WTC11 (cell line): ENCODE results near the gene CCBE1. TPM values are rescaled to one million over a fixed set of nuclear protein-coding genes. Genes with fewer than 3 reads are reported as not detected.

Experiments
- ATAC-seq: fragments of 200-7000 bp; cut with Tn5 transposase; 2 replicates; pipeline ENCODE4 v1.10.0; 2021; ENCODE audit warnings: mild to moderate bottlenecking, moderate library complexity
- CTCF ChIA-PET: fragments of 300-600 bp; sonication (Branson Sonifier 250); formaldehyde crosslinking; loops from one replicate; lab custom pipeline; 2021; ENCODE audit warnings: antibody characterized with exemption; lab: Charles Lee
- POLR2A ChIA-PET: fragments of 350-600 bp; sonication (Branson Sonifier 250); formaldehyde crosslinking; loops from one replicate; lab custom pipeline; 2021; ENCODE audit warnings: antibody characterized with exemption; lab: Charles Lee
- DNase-seq: peaks from one replicate; pipeline ENCODE4 v3.0.0; 2021; ENCODE audit warnings: low spot score
- H3K27ac Mint-ChIP-seq: 2 replicates; pipeline ENCODE4 v1.8.0; 2021; ENCODE audit warnings: mixed read lengths
- H3K27me3 Mint-ChIP-seq: 2 replicates; pipeline ENCODE4 v1.8.0; 2021; ENCODE audit warnings: low read depth, mild to moderate bottlenecking, moderate library complexity, mixed read lengths
- H3K36me3 Mint-ChIP-seq: 2 replicates; pipeline ENCODE4 v1.8.0; 2021; ENCODE audit warnings: mixed read lengths
- H3K4me1 Mint-ChIP-seq: 2 replicates; pipeline ENCODE4 v1.8.0; 2022; ENCODE audit warnings: mixed read lengths
- H3K4me3 Mint-ChIP-seq: 2 replicates; pipeline ENCODE4 v1.8.0; 2021; ENCODE audit warnings: mild to moderate bottlenecking, moderate library complexity, mixed read lengths
- H3K9me3 Mint-ChIP-seq: 2 replicates; pipeline ENCODE4 v1.8.0; 2021; ENCODE audit warnings: mixed read lengths
- ATF1 ChIP-seq: sonication (generic); formaldehyde crosslinking; IDR thresholded peaks from 2 replicates; pipeline ENCODE4 v1.8.1; 2023; ENCODE audit warnings: mild to moderate bottlenecking, moderate library complexity, missing genetic modification reagents
- ELF4 ChIP-seq: sonication (generic); formaldehyde crosslinking; IDR thresholded peaks from 2 replicates; pipeline ENCODE4 v1.8.1; 2022; ENCODE audit warnings: low read depth, mild to moderate bottlenecking, moderate library complexity, missing genetic modification reagents
- EMX1 ChIP-seq: fragments of 250-450 bp; sonication (Bioruptor Pico); IDR thresholded peaks from 2 replicates; pipeline ENCODE4 v1.8.0; 2021; ENCODE audit warnings: mild to moderate bottlenecking
- FOXJ3 ChIP-seq: sonication (generic); formaldehyde crosslinking; IDR thresholded peaks from 2 replicates; pipeline ENCODE4 v1.9.0; 2021; ENCODE audit warnings: missing genetic modification reagents, mild to moderate bottlenecking, borderline replicate concordance
- IRF2 ChIP-seq: sonication (generic); formaldehyde crosslinking; IDR thresholded peaks from 2 replicates; pipeline ENCODE4 v1.8.0; 2022; ENCODE audit warnings: low read depth, missing genetic modification reagents, borderline replicate concordance
- MXD4 ChIP-seq: fragments of 250-450 bp; sonication (Bioruptor Pico); IDR thresholded peaks from 2 replicates; pipeline ENCODE4 v1.8.0; 2021; ENCODE audit warnings: mild to moderate bottlenecking, moderate library complexity, borderline replicate concordance
- MYBL2 ChIP-seq: sonication (generic); formaldehyde crosslinking; IDR thresholded peaks from 2 replicates; pipeline ENCODE4 v1.8.1; 2023; ENCODE audit warnings: mild to moderate bottlenecking, moderate library complexity, missing genetic modification reagents
- NFATC4 ChIP-seq: fragments of 250-450 bp; sonication (Bioruptor Pico); IDR thresholded peaks from 2 replicates; pipeline ENCODE4 v1.9.0; 2021; ENCODE audit warnings: mild to moderate bottlenecking
- SMAD3 ChIP-seq: sonication (generic); formaldehyde crosslinking; IDR thresholded peaks from 2 replicates; pipeline ENCODE4 v1.8.0; 2022; ENCODE audit warnings: missing genetic modification reagents, mild to moderate bottlenecking, borderline replicate concordance
- TCF7 ChIP-seq: sonication (generic); formaldehyde crosslinking; IDR thresholded peaks from 2 replicates; pipeline ENCODE4 v1.8.0; 2022; ENCODE audit warnings: mild to moderate bottlenecking, low read depth, missing genetic modification reagents, moderate library complexity
- ZNF317 ChIP-seq: sonication (generic); formaldehyde crosslinking; IDR thresholded peaks from 2 replicates; pipeline ENCODE4 v1.8.1; 2023; ENCODE audit warnings: low read depth, mild to moderate bottlenecking, moderate library complexity, missing genetic modification reagents, borderline replicate concordance
- ZNF423 ChIP-seq: fragments of 250-450 bp; sonication (Bioruptor Pico); IDR thresholded peaks from 2 replicates; pipeline ENCODE4 v2.1.2; 2022; ENCODE audit warnings: mild to moderate bottlenecking, moderate library complexity
- total RNA-seq: library from RNA; stranded (reverse); gene quantifications from 3 replicates; pipeline ENCODE4 v1.2.3, GENCODE V29; 2021
- TF ChIP-seq, protein P1 (sequence below): sonication (generic); formaldehyde crosslinking; IDR thresholded peaks from 2 replicates; pipeline ENCODE4 v1.8.1; 2022; ENCODE audit warnings: mild to moderate bottlenecking, missing genetic modification reagents, moderate library complexity, borderline replicate concordance
- TF ChIP-seq, protein P2 (sequence below): sonication (generic); formaldehyde crosslinking; IDR thresholded peaks from 2 replicates; pipeline ENCODE4 v1.8.1; 2023; ENCODE audit warnings: mild to moderate bottlenecking, missing genetic modification reagents
- TF ChIP-seq, protein P3 (sequence below): sonication (generic); formaldehyde crosslinking; IDR thresholded peaks from 2 replicates; pipeline ENCODE4 v1.8.1; 2022; ENCODE audit warnings: missing genetic modification reagents, borderline replicate concordance
- TF ChIP-seq, protein P4 (sequence below): sonication (generic); formaldehyde crosslinking; IDR thresholded peaks from 2 replicates; pipeline ENCODE4 v1.8.1; 2023; ENCODE audit warnings: mild to moderate bottlenecking, moderate library complexity, missing genetic modification reagents
- TF ChIP-seq, protein P5 (sequence below): sonication (generic); formaldehyde crosslinking; IDR thresholded peaks from 2 replicates; pipeline ENCODE4 v1.8.0; 2023; ENCODE audit warnings: mild to moderate bottlenecking, missing genetic modification reagents
- TF ChIP-seq, protein P6 (sequence below): sonication (generic); formaldehyde crosslinking; IDR thresholded peaks from 2 replicates; pipeline ENCODE4 v1.8.1; 2023; ENCODE audit warnings: mild to moderate bottlenecking, missing genetic modification reagents, moderate library complexity

The CCBE1 gene
- total RNA-seq, 1 experiment from 2014 or later = 9.7 TPM

DNA sequence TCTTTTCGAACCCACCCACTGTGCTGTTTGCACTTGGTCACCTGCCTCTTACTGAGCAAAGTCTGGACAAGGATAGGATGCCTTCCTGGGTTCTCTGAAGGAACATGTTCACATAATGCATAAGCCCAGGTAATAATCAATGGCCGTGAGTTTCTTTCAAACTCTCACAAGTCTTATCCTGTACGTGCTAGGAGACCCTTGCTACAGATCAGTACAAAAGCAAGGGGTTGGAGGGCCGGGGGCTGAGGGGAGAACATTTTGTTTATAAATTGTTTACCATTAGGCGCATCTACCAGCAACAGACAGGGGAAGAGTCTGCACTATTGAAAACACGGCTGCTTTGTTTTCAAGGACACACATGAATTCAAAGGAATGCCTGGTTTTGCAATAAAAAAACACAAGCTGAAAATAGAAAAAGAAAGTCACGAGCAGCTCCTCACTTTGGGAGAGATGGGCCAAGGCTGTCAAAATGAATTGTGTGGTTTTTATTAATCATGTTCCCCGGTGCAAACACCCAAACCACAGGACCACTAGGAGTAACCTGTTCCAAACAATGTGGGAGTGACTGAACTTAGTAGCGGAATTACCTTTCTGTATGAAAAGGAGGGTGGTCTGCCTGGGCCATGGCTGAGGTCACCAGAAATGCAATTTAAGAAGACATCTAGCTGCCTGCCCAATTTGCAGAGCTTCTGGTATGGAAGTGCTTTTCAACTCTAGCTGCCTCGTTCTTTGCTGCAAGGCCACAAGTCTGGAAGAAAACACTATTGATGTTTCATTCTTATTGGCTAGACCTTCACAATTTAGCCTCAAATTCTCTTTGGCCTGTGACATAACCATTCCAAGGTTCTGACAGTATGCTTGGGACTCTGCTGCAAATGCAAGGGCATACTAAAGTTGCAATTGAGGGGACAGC lies 73.5 kb downstream of the CCBE1 start (continued):
- TF ChIP-seq, protein P1, sequence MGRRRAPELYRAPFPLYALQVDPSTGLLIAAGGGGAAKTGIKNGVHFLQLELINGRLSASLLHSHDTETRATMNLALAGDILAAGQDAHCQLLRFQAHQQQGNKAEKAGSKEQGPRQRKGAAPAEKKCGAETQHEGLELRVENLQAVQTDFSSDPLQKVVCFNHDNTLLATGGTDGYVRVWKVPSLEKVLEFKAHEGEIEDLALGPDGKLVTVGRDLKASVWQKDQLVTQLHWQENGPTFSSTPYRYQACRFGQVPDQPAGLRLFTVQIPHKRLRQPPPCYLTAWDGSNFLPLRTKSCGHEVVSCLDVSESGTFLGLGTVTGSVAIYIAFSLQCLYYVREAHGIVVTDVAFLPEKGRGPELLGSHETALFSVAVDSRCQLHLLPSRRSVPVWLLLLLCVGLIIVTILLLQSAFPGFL (CRISPR knock-in tag) = no peak
- TF ChIP-seq, all 79 proteins: peak for 0

DNA sequence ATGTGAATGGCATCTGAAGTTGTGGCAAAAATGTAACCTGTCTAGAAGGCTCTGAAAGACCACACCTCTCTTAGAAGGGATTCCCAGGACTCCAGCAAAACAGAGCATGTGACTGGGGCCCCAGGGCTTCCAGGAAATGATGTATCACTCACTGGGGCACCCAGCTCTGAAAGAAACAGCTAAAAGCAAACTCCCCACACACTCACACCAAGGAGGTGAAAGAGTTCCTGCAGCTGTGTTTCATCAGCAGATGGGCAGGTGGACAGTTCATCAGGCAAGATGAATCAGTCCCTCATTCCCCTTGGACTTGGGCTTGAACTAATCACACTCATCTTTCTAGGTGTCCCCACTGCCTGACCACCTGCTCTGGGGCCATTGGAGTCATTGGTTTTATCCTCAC lies 76.2 kb downstream of the CCBE1 start:
- ATAC-seq = no peak
- Mint-ChIP-seq H3K27ac (no peak overlapping the region), H3K27me3 (no peaks in the 10 kb centered on the region), H3K36me3 (no peaks in the 10 kb centered on the region), H3K9me3 (no peaks in the 10 kb centered on the region), H3K4me3 (no peak overlapping the region), H3K4me1 (0 out of 2 replicates have a peak, but pooled peaks cover 6% of the 10 kb centered on the region)
- ChIA-PET POLR2A (no interaction called here), CTCF (interaction anchor here (1.0 to 2.1 kb wide), 2 partner anchors 10 to 203 kb away, joined by 3 to 5 read pairs; no protein-coding TSS in a partner anchor)
- TF ChIP-seq IRF2 (CRISPR knock-in tag) = no peak
- TF ChIP-seq NFATC4 (CRISPR knock-in tag) = no peak
- TF ChIP-seq TCF7 (CRISPR knock-in tag) = no peak
- TF ChIP-seq, protein P2, sequence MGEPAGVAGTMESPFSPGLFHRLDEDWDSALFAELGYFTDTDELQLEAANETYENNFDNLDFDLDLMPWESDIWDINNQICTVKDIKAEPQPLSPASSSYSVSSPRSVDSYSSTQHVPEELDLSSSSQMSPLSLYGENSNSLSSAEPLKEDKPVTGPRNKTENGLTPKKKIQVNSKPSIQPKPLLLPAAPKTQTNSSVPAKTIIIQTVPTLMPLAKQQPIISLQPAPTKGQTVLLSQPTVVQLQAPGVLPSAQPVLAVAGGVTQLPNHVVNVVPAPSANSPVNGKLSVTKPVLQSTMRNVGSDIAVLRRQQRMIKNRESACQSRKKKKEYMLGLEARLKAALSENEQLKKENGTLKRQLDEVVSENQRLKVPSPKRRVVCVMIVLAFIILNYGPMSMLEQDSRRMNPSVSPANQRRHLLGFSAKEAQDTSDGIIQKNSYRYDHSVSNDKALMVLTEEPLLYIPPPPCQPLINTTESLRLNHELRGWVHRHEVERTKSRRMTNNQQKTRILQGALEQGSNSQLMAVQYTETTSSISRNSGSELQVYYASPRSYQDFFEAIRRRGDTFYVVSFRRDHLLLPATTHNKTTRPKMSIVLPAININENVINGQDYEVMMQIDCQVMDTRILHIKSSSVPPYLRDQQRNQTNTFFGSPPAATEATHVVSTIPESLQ (CRISPR knock-in tag) = no peak
- no peak for TF ChIP-seq MYBL2 (CRISPR knock-in tag)
- no peak for TF ChIP-seq FOXJ3 (CRISPR knock-in tag)
- no peak for TF ChIP-seq ZNF317 (CRISPR knock-in tag)
- TF ChIP-seq, protein P3, sequence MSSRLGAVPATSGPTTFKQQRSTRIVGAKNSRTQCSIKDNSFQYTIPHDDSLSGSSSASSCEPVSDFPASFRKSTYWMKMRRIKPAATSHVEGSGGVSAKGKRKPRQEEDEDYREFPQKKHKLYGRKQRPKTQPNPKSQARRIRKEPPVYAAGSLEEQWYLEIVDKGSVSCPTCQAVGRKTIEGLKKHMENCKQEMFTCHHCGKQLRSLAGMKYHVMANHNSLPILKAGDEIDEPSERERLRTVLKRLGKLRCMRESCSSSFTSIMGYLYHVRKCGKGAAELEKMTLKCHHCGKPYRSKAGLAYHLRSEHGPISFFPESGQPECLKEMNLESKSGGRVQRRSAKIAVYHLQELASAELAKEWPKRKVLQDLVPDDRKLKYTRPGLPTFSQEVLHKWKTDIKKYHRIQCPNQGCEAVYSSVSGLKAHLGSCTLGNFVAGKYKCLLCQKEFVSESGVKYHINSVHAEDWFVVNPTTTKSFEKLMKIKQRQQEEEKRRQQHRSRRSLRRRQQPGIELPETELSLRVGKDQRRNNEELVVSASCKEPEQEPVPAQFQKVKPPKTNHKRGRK (CRISPR knock-in tag) = no peak
- no peak for TF ChIP-seq ZNF423 (CRISPR knock-in tag)
- TF ChIP-seq ATF1 (CRISPR knock-in tag) = no peak
- no peak for DNase-seq

DNA sequence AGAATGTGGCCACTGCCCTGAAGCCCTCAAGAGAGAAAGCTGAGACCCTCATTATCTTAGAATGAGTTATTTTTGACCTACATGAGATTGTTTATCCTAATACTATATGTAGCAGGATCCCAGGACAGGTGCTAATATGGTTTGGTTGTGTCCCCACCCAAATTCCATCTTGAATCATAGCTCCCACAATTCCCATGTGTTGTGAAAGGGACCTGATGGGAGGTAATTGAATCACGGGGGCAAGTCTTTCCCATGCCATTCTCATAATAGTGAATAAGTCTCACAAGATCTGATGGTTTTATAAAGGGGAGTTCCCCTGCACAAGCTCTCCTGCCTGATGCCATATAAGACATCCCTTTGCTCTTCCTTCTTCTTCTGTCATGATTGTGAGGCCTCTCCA lies 76.8 kb downstream of the CCBE1 start:
- ATAC-seq = no peak
- Mint-ChIP-seq H3K27ac (no peak overlapping the region), H3K36me3 (no peaks in the 10 kb centered on the region), H3K4me3 (no peak overlapping the region), H3K9me3 (no peaks in the 10 kb centered on the region), H3K27me3 (no peaks in the 10 kb centered on the region), H3K4me1 (0 out of 2 replicates have a peak, but pooled peaks cover 6% of the 10 kb centered on the region)
- POLR2A ChIA-PET = no interaction called here
- CTCF ChIA-PET = interaction anchor here (0.6 to 2.1 kb wide), 3 partner anchors 11 to 207 kb away, joined by 3 to 5 read pairs (median 4); no protein-coding TSS in a partner anchor
- no peak for DNase-seq
- TF ChIP-seq ELF4 (CRISPR knock-in tag) = no peak

DNA sequence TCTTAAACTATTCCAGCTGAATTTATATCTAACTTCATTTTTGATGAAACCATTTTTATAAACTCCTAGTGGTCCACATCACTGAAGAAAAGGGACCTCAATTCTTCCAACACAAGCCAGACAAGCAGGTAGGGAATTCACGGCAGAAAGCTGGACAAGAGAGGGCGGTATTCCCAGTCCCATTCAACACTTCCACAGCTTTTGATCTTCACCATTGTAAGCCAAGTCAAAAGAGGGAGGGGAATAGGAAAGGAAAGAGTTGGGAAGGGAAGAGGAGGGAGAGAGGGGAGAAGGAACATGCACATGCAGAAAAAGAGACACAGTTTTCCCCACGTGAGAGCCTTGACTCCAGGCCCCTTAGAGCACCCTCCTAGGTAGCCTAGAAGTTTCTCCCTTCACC lies 77.4 kb downstream of the CCBE1 start:
- ChIA-PET POLR2A (no interaction called here), CTCF (interaction anchor here (1.4 to 2.1 kb wide), 2 partner anchors 12 to 204 kb away, joined by 3 to 5 read pairs; no protein-coding TSS in a partner anchor)
- 0 out of 2 replicates have a peak, but pooled peaks cover 6% of the 10 kb centered on the region for H3K4me1 Mint-ChIP-seq
- no peaks in the 10 kb centered on the region for H3K27me3 Mint-ChIP-seq
- no peaks in the 10 kb centered on the region for H3K36me3 Mint-ChIP-seq
- H3K9me3 Mint-ChIP-seq = no peaks in the 10 kb centered on the region
- no peak overlapping the region for H3K4me3 Mint-ChIP-seq
- ATAC-seq (peak; percentile 47; the same call in 1 of the 2 replicates), DNase-seq (no peak)
- no peak overlapping the region for H3K27ac Mint-ChIP-seq
- TF ChIP-seq, protein P4, sequence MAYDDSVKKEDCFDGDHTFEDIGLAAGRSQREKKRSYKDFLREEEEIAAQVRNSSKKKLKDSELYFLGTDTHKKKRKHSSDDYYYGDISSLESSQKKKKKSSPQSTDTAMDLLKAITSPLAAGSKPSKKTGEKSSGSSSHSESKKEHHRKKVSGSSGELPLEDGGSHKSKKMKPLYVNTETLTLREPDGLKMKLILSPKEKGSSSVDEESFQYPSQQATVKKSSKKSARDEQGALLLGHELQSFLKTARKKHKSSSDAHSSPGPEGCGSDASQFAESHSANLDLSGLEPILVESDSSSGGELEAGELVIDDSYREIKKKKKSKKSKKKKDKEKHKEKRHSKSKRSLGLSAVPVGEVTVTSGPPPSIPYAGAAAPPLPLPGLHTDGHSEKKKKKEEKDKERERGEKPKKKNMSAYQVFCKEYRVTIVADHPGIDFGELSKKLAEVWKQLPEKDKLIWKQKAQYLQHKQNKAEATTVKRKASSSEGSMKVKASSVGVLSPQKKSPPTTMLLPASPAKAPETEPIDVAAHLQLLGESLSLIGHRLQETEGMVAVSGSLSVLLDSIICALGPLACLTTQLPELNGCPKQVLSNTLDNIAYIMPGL (CRISPR knock-in tag) = no peak
- TF ChIP-seq SMAD3 (CRISPR knock-in tag) = no peak
- no peak for TF ChIP-seq EMX1 (CRISPR knock-in tag)
- TF ChIP-seq, protein P5, sequence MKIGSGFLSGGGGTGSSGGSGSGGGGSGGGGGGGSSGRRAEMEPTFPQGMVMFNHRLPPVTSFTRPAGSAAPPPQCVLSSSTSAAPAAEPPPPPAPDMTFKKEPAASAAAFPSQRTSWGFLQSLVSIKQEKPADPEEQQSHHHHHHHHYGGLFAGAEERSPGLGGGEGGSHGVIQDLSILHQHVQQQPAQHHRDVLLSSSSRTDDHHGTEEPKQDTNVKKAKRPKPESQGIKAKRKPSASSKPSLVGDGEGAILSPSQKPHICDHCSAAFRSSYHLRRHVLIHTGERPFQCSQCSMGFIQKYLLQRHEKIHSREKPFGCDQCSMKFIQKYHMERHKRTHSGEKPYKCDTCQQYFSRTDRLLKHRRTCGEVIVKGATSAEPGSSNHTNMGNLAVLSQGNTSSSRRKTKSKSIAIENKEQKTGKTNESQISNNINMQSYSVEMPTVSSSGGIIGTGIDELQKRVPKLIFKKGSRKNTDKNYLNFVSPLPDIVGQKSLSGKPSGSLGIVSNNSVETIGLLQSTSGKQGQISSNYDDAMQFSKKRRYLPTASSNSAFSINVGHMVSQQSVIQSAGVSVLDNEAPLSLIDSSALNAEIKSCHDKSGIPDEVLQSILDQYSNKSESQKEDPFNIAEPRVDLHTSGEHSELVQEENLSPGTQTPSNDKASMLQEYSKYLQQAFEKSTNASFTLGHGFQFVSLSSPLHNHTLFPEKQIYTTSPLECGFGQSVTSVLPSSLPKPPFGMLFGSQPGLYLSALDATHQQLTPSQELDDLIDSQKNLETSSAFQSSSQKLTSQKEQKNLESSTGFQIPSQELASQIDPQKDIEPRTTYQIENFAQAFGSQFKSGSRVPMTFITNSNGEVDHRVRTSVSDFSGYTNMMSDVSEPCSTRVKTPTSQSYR (CRISPR knock-in tag) = no peak
- TF ChIP-seq, protein P6, sequence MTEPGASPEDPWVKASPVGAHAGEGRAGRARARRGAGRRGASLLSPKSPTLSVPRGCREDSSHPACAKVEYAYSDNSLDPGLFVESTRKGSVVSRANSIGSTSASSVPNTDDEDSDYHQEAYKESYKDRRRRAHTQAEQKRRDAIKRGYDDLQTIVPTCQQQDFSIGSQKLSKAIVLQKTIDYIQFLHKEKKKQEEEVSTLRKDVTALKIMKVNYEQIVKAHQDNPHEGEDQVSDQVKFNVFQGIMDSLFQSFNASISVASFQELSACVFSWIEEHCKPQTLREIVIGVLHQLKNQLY (CRISPR knock-in tag) = no peak
- TF ChIP-seq MXD4 (CRISPR knock-in tag) = no peak
